KMS-11 (cell line): ENCODE data around the gene RAVER2.

Source experiments
- H2AFZ ChIP-seq: fragments of 200-600 bp; sonication (generic); 2 replicates; pipeline ENCODE4 v1.6.1; 2016; ENCODE audit warnings: antibody characterized with exemption, mixed run types, low read depth
- H3K27ac ChIP-seq: fragments of 200-600 bp; sonication (generic); 2 replicates; pipeline ENCODE4 v1.6.1; 2016; ENCODE audit warnings: mild to moderate bottlenecking, mixed run types
- H3K27me3 ChIP-seq: fragments of 200-600 bp; sonication (generic); 2 replicates; pipeline ENCODE4 v1.6.1; 2017; ENCODE audit warnings: mild to moderate bottlenecking, low read depth, mixed run types, moderate library complexity; ENCODE audit not compliant: insufficient read depth
- H3K36me3 ChIP-seq: fragments of 200-600 bp; sonication (generic); 2 replicates; pipeline ENCODE4 v1.6.1; 2017; ENCODE audit warnings: mild to moderate bottlenecking, mixed run types; ENCODE audit not compliant: insufficient read depth
- H3K4me1 ChIP-seq: fragments of 200-600 bp; sonication (generic); 2 replicates; pipeline ENCODE4 v1.6.1; 2016; ENCODE audit warnings: mild to moderate bottlenecking, low read depth, mixed run types; ENCODE audit not compliant: poor library complexity, severe bottlenecking
- H3K4me2 ChIP-seq: fragments of 200-600 bp; sonication (generic); 2 replicates; pipeline ENCODE4 v1.7.0; 2016; ENCODE audit warnings: mild to moderate bottlenecking, mixed run types
- H3K4me3 ChIP-seq: fragments of 200-600 bp; sonication (generic); IDR thresholded peaks from 2 replicates; pipeline ENCODE4 v1.6.1; 2017; ENCODE audit warnings: low read depth, low read length, mixed read lengths; ENCODE audit not compliant: insufficient read depth
- H3K79me2 ChIP-seq: fragments of 200-600 bp; sonication (generic); 2 replicates; pipeline ENCODE4 v1.6.1; 2016; ENCODE audit warnings: low read depth, mixed run types; ENCODE audit not compliant: insufficient read depth
- H3K9ac ChIP-seq: fragments of 200-600 bp; sonication (generic); 2 replicates; pipeline ENCODE4 v1.6.1; 2016; ENCODE audit warnings: mild to moderate bottlenecking, mixed run types
- H4K20me1 ChIP-seq: fragments of 200-600 bp; sonication (generic); 2 replicates; pipeline ENCODE4 v1.6.1; 2016; ENCODE audit warnings: mild to moderate bottlenecking, mixed run types; ENCODE audit not compliant: insufficient read depth
- CTCF ChIP-seq: fragments of 200-600 bp; sonication (generic); conservative IDR thresholded peaks from 2 replicates; pipeline ENCODE4 v1.6.1; 2017; ENCODE audit warnings: low read depth, mild to moderate bottlenecking, antibody characterized with exemption, low read length, moderate library complexity, mixed read lengths

Gene RAVER2

GRCh38 chr1:64844175-64844574, 99.3 kb downstream of the RAVER2 start:
- Histone ChIP-seq H3K4me1 (no peaks in the 10 kb centered on the region), H4K20me1 (no peaks in the 10 kb centered on the region), H3K4me3 (no peak overlapping the region), H2AFZ (no peak overlapping the region), H3K79me2 (no peaks in the 10 kb centered on the region), H3K27me3 (no peaks in the 10 kb centered on the region), H3K27ac (no peak overlapping the region), H3K36me3 (no peaks in the 10 kb centered on the region; the same call in 1 of the 2 replicates), H3K9ac (no peak overlapping the region), H3K4me2 (no peak overlapping the region)
- TF ChIP-seq CTCF = no peak

GRCh38 chr1:64844609-64845008, 99.7 kb downstream of the RAVER2 start:
- H2AFZ ChIP-seq = no peak overlapping the region
- H4K20me1 ChIP-seq = no peaks in the 10 kb centered on the region
- H3K36me3 ChIP-seq = no peaks in the 10 kb centered on the region; the same call in 1 of the 2 replicates

GRCh38 chr1:64845831-64846425, 101.1 kb downstream of the RAVER2 start:
- no peaks in the 10 kb centered on the region for H3K79me2 ChIP-seq
- no peaks in the 10 kb centered on the region for H3K36me3 ChIP-seq
- no peak overlapping the region for H3K4me3 ChIP-seq
- no peak overlapping the region for H2AFZ ChIP-seq
- H3K4me2 ChIP-seq = no peak overlapping the region
- H4K20me1 ChIP-seq = no peaks in the 10 kb centered on the region
- H3K9ac ChIP-seq = no peak overlapping the region
- H3K4me1 ChIP-seq = no peaks in the 10 kb centered on the region
- no peak for TF ChIP-seq CTCF
- no peaks in the 10 kb centered on the region for H3K27me3 ChIP-seq
- no peak overlapping the region for H3K27ac ChIP-seq

More at GRCh38 chr1:64844609-64845008, 99.7 kb downstream of the RAVER2 start:
- Histone ChIP-seq H3K4me3 (no peak overlapping the region), H3K9ac (no peak overlapping the region), H3K79me2 (no peaks in the 10 kb centered on the region), H3K27me3 (no peaks in the 10 kb centered on the region), H3K4me1 (no peaks in the 10 kb centered on the region), H3K4me2 (no peak overlapping the region), H3K27ac (no peak overlapping the region)
- no peak for TF ChIP-seq CTCF

- no peaks in the 10 kb centered on the region for H3K27me3 ChIP-seq
- no peak overlapping the region for H3K9ac ChIP-seq
- no peaks in the 10 kb centered on the region for H3K79me2 ChIP-seq
- H4K20me1 ChIP-seq = no peaks in the 10 kb centered on the region
- no peak overlapping the region for H3K4me2 ChIP-seq
- H2AFZ ChIP-seq = no peak overlapping the region
- H3K4me3 ChIP-seq = no peak overlapping the region
- no peak for TF ChIP-seq CTCF
- no peaks in the 10 kb centered on the region for H3K4me1 ChIP-seq
- no peaks in the 10 kb centered on the region for H3K36me3 ChIP-seq
- H3K27ac ChIP-seq = no peak overlapping the region
These were observed 101.9 kb downstream of the RAVER2 start for GRCh38 chr1:64846573-64847430.
